Right lobe of liver (tissue), 6 donors: ENCODE results near the gene SELENOP. TPM values are rescaled to one million over a fixed set of nuclear protein-coding genes. Genes with fewer than 3 reads are reported as not detected.

ENCODE experiments used
- ATAC-seq, 4 donors: fragments of 200-7000 bp; cut with Tn5 transposase; one replicate each; pipeline ENCODE4 v1.9.1; 2020; ENCODE audit warnings: mild to moderate bottlenecking in 4 of 4, moderate library complexity in 4 of 4
- DNase-seq, 3 donors: peaks; one replicate each; pipeline ENCODE4 v3.0.0-alpha.2; 2020
- H3K27ac ChIP-seq, 3 donors: fragments of 200-600 bp; one replicate each; pipeline ENCODE4 v1.8.0; 2022
- H3K27me3 ChIP-seq, 2 donors: fragments of 200-600 bp; one replicate each; pipeline ENCODE4 v1.8.0; 2022
- H3K36me3 ChIP-seq, 4 donors: fragments of 200-600 bp; sonication (generic) in 1 of 4; one replicate each; pipeline versions ENCODE4 v1.5.1 to v1.8.0; 2017 to 2022; ENCODE audit warnings: control low read depth in 1 of 4
- H3K4me1 ChIP-seq, 4 donors: fragments of 200-600 bp; sonication (generic) in 1 of 4; one replicate each; pipeline versions ENCODE4 v1.5.1 to v1.8.0; 2017 to 2022; ENCODE audit warnings: control low read depth in 1 of 4
- H3K4me3 ChIP-seq, 3 donors: fragments of 200-600 bp; one replicate each; pipeline ENCODE4 v1.8.0; 2022
- H3K9me3 ChIP-seq, 4 donors: fragments of 200-600 bp; sonication (generic) in 1 of 4; one replicate each; pipeline versions ENCODE4 v1.5.1 to v1.8.0; 2017 to 2022; ENCODE audit warnings: control low read depth in 1 of 4
- POLR2A ChIP-seq: fragments of 450-650 bp; IDR thresholded peaks from one replicate; pipeline ENCODE4 v1.6.1; 2017; ENCODE audit warnings: antibody characterized with exemption, mild to moderate bottlenecking
- WGBS: methylation state at CpG from one replicate; pipeline ENCODE4 v1.1.6; 2018; ENCODE audit warnings: low coverage, low lambda C conversion rate; ENCODE audit not compliant: insufficient coverage; ENCODE audit errors: missing lambda C conversion rate; 5-methylcytosine and 5-hydroxymethylcytosine counted together
- intact Hi-C, 2 donors: fragments of 100-400 bp; cut with DNase I; formaldehyde crosslinking; loops; one replicate each; pipeline versions ENCODE4 v1.11.2 to v1.14.1; 2022
- total RNA-seq, 6 experiments: library from RNA; depleted of rRNA in 2 of 6; stranded (reverse); fragments of >200 nt in 2 of 6; fragmentation: NEBNext Ultra II Directional in 3 of 6; extraction: Animal tissue kit (Norgen Biotek cat#: 25700) in 3 of 6; gene quantifications; one replicate each; pipeline versions ENCODE4 v1.1.0 to v1.2.4, GENCODE V29; 2016 to 2023
- TF ChIP-seq, protein P1 (sequence below), 4 donors: fragments of 200-600 bp in 3 of 4; fragments of 450-650 bp in 1 of 4; IDR thresholded peaks; one replicate each; pipeline versions ENCODE4 v1.5.1 to v1.8.0; 2016 to 2022; ENCODE audit warnings: antibody characterized with exemption in 4 of 4, mild to moderate bottlenecking in 2 of 4
- donor health status: DM: no; HTN: yes; CAD: no.
- donor health status: DM: no; HTN: no; CAD: no.
- donor health status: DM: no; HTN: no; CAD: no.
- donor health status: DM: no; HTN: yes; CAD: no.
- donor health status: DM: no; HTN: yes; CAD: no.

The SELENOP gene
- total RNA-seq, 6 experiments from 2014 or later = 1,892 to 2,891 (median 2,149) TPM

DNA sequence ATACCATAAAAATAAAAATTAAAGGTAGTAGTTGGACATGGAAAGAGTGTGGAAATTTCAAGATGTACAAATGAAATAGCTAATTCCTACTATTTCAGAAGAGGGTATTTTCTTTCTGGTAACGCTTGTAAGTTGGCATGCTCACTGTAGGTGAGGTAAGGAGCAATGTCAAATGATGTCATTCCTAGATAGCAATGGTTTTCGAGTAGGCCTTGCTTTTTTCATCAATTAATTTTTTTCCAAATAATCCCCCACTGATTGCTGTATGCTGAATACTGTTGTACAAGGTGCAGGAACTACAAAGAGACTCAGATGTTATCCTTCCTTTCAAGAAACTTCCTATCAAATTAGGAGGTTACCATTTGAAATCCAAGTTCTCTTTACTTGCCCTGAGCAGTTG, 928 bp upstream of the SELENOP start:
- intact Hi-C loops = no loop called here
- TF ChIP-seq, protein P1, sequence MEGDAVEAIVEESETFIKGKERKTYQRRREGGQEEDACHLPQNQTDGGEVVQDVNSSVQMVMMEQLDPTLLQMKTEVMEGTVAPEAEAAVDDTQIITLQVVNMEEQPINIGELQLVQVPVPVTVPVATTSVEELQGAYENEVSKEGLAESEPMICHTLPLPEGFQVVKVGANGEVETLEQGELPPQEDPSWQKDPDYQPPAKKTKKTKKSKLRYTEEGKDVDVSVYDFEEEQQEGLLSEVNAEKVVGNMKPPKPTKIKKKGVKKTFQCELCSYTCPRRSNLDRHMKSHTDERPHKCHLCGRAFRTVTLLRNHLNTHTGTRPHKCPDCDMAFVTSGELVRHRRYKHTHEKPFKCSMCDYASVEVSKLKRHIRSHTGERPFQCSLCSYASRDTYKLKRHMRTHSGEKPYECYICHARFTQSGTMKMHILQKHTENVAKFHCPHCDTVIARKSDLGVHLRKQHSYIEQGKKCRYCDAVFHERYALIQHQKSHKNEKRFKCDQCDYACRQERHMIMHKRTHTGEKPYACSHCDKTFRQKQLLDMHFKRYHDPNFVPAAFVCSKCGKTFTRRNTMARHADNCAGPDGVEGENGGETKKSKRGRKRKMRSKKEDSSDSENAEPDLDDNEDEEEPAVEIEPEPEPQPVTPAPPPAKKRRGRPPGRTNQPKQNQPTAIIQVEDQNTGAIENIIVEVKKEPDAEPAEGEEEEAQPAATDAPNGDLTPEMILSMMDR (IDR thresholded peaks at IDR 0.05) = no peak
- no peak for TF ChIP-seq POLR2A
- Histone ChIP-seq H3K4me3 (peak overlapping the region in 2 of 3 donors; percentile 66 to 72), H3K4me1 (peaks cover 0 to 26% (median 7%) of the 10 kb centered on the region in 4 donors), H3K9me3 (no peaks in the 10 kb centered on the region), H3K27ac (peak overlapping the region; percentile 79 to 86 (median 81)), H3K36me3 (peaks cover 0 to 15% (median 6%) of the 10 kb centered on the region in 4 donors), H3K27me3 (no peaks in the 10 kb centered on the region)
- WGBS = 19% methylated on average over 2 of the region's 2 CpGs
- ATAC-seq (peak in 2 of 4 donors; percentile 8 to 14), DNase-seq (no peak)

DNA sequence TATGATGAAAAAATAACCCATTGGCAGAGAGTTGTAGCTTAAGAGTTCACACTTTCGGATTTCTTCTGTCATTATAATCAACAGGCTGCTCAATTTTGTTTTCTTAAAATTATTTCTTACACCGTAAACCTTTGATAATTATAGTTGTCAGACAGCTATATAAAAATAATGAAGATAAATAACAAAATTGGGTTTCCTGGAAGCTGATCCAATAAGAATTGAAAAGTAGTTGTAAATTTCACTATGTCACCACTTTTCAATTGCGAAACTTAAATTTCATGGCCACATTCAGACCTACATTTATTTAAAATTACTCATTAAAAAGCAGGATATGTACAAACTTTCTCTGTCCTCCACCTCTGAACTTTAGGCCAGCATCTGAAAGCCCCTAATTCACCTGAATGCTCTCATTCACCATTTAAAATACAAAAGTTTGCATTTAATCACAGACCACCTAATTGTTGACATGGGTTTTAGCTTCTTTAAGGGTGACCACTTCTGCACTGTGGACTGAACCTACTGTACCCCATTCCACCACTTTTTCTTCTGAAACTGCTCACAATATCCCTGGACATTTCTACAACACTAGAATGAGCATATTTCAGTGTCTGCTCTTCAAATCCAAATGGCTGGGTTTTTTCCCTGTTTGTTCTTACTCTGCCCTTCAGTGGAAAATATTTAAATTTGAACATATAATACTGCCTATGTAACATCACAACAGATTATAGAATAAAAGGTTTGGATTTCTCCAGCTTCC, 680 bp downstream of the SELENOP start:
- WGBS = 14% methylated on average over 3 of the region's 3 CpGs
- TF ChIP-seq POLR2A = no peak
- TF ChIP-seq, protein P1 (IDR thresholded peaks at IDR 0.05) = no peak
- ATAC-seq (peak in 2 of 4 donors; percentile 0 to 3), DNase-seq (no peak)
- Histone ChIP-seq H3K9me3 (no peaks in the 10 kb centered on the region), H3K27me3 (no peaks in the 10 kb centered on the region), H3K36me3 (peaks cover 0 to 31% (median 14%) of the 10 kb centered on the region in 4 donors), H3K4me1 (peaks cover 0 to 34% (median 4%) of the 10 kb centered on the region in 4 donors), H3K4me3 (peak overlapping the region; percentile 50 to 72 (median 66)), H3K27ac (peak overlapping the region; percentile 79 to 86 (median 81))
- intact Hi-C loops = no loop called here

DNA sequence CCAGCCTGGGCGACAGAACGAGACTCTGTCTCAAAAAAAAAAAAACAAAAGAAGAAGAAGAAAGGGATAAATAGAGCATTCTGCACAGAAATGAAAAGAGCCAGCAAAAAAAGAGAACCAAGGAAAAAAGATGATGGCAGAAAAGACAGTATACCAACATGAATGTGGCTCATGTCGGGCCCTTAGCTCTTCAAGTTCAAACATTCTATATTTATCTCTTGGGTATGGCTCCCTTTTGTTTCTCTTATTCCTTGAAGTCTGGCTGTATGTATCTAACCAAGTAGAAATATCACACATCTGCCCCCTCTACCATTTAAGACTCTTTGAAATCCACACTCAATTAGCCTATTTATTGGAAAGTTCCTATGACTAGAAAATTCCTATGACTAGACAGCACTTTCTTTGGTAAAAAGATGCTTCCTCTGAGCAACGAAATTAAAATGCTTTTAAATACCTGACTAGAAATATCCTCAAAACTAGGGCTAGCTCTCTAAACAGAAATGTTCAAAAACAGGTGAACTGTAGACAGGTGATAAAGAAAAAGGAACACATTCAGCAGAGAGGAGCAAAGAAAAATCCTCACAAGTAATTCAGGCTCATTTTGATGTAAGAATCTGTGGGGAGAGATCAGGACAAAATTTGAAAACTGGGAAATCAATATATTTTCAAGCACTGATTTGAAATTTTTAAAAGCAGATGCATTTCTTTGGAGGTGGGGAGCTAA, 2.6 kb downstream of the SELENOP start:
- Histone ChIP-seq H3K36me3 (peaks cover 0 to 51% (median 24%) of the 10 kb centered on the region in 4 donors), H3K27me3 (no peaks in the 10 kb centered on the region), H3K4me3 (peak overlapping the region; percentile 50 to 72 (median 66)), H3K27ac (peak overlapping the region; percentile 79 to 86 (median 81)), H3K4me1 (peaks cover 0 to 48% (median 4%) of the 10 kb centered on the region in 4 donors), H3K9me3 (no peaks in the 10 kb centered on the region)
- TF ChIP-seq POLR2A = no peak
- TF ChIP-seq, protein P1 (IDR thresholded peaks at IDR 0.05) = no peak
- ATAC-seq (no peak), DNase-seq (no peak)
- intact Hi-C loops = loop anchor here in 1 of 2 donors (10.0 kb wide), 1 partner anchor 76 kb away; no protein-coding TSS in a partner anchor
- 8% methylated on average over 4 of the region's 4 CpGs for WGBS

DNA sequence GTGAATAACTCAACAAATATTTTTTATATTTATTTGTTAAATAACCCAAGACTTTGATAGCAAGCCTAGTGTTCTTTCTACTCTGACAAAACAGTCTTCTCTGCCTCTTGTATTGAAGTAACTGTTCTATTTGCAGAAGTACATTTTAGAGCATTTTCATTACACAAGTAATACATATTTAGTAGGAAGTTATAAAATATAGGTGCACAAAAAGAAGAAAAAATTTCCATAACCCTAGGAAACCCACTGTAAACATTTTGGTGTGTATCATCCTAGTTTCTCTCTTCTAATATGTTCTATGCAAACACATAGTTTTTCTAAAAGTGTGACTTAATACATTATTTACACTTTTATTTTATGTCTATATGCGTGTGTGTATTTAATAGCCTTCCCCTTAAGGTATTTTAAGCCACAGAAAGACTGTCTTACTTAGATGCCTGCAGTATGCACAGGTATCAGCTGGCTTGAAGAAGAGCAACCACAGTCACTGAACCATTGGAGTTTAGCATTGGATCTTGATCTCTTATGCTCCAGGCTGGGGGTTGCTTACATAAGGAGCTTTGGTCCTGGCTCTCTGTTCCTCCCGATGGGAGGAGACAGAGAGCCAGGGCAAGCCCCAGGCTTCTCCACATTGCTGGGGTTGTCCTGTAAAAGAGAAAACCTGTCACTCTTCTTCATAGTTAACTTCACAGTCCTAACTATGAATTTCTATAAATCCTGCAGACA, 3.8 kb downstream of the SELENOP start:
- no peak for TF ChIP-seq POLR2A
- TF ChIP-seq, protein P1 (IDR thresholded peaks at IDR 0.05) = peak; percentile 6 to 41 (median 30)
- Histone ChIP-seq H3K4me1 (peaks cover 0 to 47% (median 3%) of the 10 kb centered on the region in 4 donors), H3K9me3 (no peaks in the 10 kb centered on the region), H3K27me3 (no peaks in the 10 kb centered on the region), H3K4me3 (peak overlapping the region; percentile 50 to 72 (median 66)), H3K36me3 (peaks cover 0 to 62% (median 30%) of the 10 kb centered on the region in 4 donors), H3K27ac (peak overlapping the region; percentile 79 to 86 (median 81))
- intact Hi-C loops = loop anchor here in 1 of 2 donors (10.0 kb wide), 1 partner anchor 77 kb away; no protein-coding TSS in a partner anchor
- ATAC-seq (peak; percentile 50 to 83 (median 58)), DNase-seq (peak; percentile 40 to 65 (median 62))
- 8% methylated on average over 2 of the region's 2 CpGs for WGBS
